Gastroesophageal sphincter (tissue), 3 donors: Measurements from ENCODE around the gene BIRC7.

ENCODE experiments used
- EP300 ChIP-seq: sonication (generic); formaldehyde crosslinking; IDR thresholded peaks from one replicate; pipeline ENCODE4 v1.6.1; 2017; ENCODE audit warnings: antibody characterized with exemption, mild to moderate bottlenecking
- POLR2A ChIP-seq, 2 donors: fragments of 450-650 bp; IDR thresholded peaks; one replicate each; pipeline ENCODE4 v1.6.1; 2017; ENCODE audit warnings: antibody characterized with exemption in 2 of 2, mild to moderate bottlenecking in 2 of 2, moderate library complexity in 1 of 2
- POLR2AphosphoS5 ChIP-seq: sonication (generic); formaldehyde crosslinking; IDR thresholded peaks from one replicate; pipeline ENCODE4 v1.6.1; 2017; ENCODE audit warnings: antibody characterized with exemption
- TF ChIP-seq, protein P1 (sequence below), 4 experiments: fragments of 200-600 bp in 2 of 4; fragments of 450-650 bp in 2 of 4; sonication (generic) in 1 of 4; IDR thresholded peaks; one replicate each; pipeline ENCODE4 v1.5.1; 2017 to 2019; ENCODE audit warnings: antibody characterized with exemption in 4 of 4, mild to moderate bottlenecking in 2 of 4, moderate library complexity in 2 of 4

DNA sequence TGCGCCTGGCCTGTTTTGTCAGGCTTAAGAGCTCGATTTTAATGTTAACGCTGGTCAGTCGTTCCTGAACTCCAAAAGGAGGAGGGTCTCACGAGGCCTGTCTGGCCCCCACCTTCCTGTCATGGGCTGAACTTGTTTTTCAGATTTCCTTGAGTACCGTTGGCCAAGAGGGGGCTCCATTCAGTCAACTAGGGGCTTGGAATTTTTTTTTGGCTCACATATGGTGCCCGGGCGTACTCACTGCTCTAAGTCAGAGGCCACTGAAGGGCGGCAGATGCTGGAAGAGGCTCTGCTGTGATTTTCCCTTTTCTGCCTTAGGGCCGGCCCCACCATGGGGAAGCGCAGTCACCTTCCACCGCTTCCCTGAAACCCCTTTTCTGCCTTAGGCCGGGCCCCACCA, 6.9 kb upstream of the BIRC7 start:
- no peak for TF ChIP-seq POLR2A (IDR thresholded peaks at IDR 0.05)
- TF ChIP-seq, protein P1, sequence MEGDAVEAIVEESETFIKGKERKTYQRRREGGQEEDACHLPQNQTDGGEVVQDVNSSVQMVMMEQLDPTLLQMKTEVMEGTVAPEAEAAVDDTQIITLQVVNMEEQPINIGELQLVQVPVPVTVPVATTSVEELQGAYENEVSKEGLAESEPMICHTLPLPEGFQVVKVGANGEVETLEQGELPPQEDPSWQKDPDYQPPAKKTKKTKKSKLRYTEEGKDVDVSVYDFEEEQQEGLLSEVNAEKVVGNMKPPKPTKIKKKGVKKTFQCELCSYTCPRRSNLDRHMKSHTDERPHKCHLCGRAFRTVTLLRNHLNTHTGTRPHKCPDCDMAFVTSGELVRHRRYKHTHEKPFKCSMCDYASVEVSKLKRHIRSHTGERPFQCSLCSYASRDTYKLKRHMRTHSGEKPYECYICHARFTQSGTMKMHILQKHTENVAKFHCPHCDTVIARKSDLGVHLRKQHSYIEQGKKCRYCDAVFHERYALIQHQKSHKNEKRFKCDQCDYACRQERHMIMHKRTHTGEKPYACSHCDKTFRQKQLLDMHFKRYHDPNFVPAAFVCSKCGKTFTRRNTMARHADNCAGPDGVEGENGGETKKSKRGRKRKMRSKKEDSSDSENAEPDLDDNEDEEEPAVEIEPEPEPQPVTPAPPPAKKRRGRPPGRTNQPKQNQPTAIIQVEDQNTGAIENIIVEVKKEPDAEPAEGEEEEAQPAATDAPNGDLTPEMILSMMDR (IDR thresholded peaks at IDR 0.05): no peak
- TF ChIP-seq POLR2AphosphoS5: no peak
- TF ChIP-seq EP300: no peak
